ENCODE results near the gene PGLYRP4. TPM values are rescaled to one million over a fixed set of nuclear protein-coding genes. Genes with fewer than 3 reads are reported as not detected.

Gene PGLYRP4
- total and polyA plus RNA-seq, 2 donors (not counting 1 experiment from before 2014, with no cell fraction given): not detected

DNA sequence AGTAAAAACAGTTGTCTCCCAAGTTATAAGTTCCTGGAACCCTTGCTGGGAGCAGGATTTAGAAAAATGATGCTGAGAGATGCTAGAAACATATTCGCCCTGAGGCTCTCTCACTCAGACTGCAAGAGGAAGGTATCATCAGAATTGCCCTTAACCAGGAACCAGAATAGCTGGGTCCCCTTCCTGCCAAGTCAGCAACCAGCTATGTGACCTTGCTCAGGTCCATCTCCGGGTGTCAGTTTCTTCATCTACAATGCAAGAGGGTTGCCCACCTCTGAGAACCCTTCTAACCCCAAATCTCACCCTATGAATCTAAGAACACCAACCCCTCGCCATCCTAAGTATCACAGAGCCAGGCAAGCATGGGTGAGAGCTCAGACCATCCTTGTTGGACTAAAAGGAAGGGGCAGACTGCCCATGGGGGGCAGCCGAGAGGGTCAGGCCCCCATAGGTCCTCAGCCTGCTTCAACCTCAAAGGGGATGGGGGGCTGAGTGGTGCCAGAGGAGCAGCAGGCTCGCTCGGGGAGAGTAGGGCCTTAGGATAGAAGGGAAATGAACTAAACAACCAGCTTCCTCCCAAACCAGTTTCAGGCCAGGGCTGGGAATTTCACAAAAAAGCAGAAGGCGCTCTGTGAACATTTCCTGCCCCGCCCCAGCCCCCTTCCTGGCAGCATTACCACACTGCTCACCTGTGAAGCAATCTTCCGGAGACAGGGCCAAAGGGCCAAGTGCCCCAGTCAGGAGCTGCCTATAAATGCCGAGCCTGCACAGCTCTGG lies 8.6 kb upstream of the PGLYRP4 start:
- Mint-ChIP-seq H3K4me1 (peaks cover 20% of the 10 kb centered on the region), H3K9me3 (ENCODE audit: insufficient read depth) (no peaks in the 10 kb centered on the region), H3K27me3 (peaks cover 46% of the 10 kb centered on the region), H3K4me3 (no peak overlapping the region), H3K27ac (no peak overlapping the region)
- peak overlapping the region; percentile 40 for H3K4me2 ChIP-seq (replicated peaks; ENCODE audit: low read depth, low read length, poor library complexity, severe bottlenecking)
- peaks cover 0 to 7% (median 2%) of the 10 kb centered on the region in 4 experiments for H3K27me3 ChIP-seq (replicated peaks in 1 of 4; ENCODE audit: control extremely low read depth in 1 of 4, control insufficient read depth in 3 of 4, insufficient read depth in 4 of 4, low read length in 3 of 4)
- WGBS (ENCODE audit: insufficient coverage): 29% methylated on average over 7 of the region's 10 CpGs
- no peaks in the 10 kb centered on the region for H3K9me3 ChIP-seq (ENCODE audit: control extremely low read depth in 1 of 3, control insufficient read depth in 2 of 3, insufficient read depth in 1 of 3, low read length in 2 of 3)
- ChIA-PET POLR2A (no interaction called here), CTCF (interaction anchor here (4.9 kb wide), 1 partner anchor 138 kb away, joined by 22 read pairs; no protein-coding TSS in a partner anchor)
- no peak overlapping the region for H3K27ac ChIP-seq (ENCODE audit: low read length in 2 of 2)
- no peak for DNase-seq
- no peak for TF ChIP-seq EZH2 (IDR thresholded peaks at IDR 0.05; ENCODE audit: borderline replicate concordance, insufficient read depth, low read depth, low read length, poor library complexity, severe bottlenecking)
- TF ChIP-seq, protein P1, sequence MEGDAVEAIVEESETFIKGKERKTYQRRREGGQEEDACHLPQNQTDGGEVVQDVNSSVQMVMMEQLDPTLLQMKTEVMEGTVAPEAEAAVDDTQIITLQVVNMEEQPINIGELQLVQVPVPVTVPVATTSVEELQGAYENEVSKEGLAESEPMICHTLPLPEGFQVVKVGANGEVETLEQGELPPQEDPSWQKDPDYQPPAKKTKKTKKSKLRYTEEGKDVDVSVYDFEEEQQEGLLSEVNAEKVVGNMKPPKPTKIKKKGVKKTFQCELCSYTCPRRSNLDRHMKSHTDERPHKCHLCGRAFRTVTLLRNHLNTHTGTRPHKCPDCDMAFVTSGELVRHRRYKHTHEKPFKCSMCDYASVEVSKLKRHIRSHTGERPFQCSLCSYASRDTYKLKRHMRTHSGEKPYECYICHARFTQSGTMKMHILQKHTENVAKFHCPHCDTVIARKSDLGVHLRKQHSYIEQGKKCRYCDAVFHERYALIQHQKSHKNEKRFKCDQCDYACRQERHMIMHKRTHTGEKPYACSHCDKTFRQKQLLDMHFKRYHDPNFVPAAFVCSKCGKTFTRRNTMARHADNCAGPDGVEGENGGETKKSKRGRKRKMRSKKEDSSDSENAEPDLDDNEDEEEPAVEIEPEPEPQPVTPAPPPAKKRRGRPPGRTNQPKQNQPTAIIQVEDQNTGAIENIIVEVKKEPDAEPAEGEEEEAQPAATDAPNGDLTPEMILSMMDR (IDR thresholded peaks at IDR 0.05): no peak
- H4K20me1 ChIP-seq (ENCODE audit: control insufficient read depth, insufficient read depth, low read length, poor library complexity, severe bottlenecking): no peaks in the 10 kb centered on the region
- no peak for ATAC-seq (ENCODE audit: low read depth)
- H2AFZ ChIP-seq (ENCODE audit: insufficient read depth, low read depth, low read length, poor library complexity, severe bottlenecking): peak overlapping the region; percentile 21
- H3K9ac ChIP-seq (ENCODE audit: low read length): no peak overlapping the region
- peak overlapping the region in 1 of 5 experiments; percentile 73 for H3K4me3 ChIP-seq (ENCODE audit: control extremely low read depth in 1 of 5, extremely low read depth in 1 of 5, insufficient read depth in 1 of 5, low read depth in 2 of 5, low read length in 4 of 5)
- no peaks in the 10 kb centered on the region for H3K36me3 ChIP-seq (replicated peaks in 1 of 2; ENCODE audit: control extremely low read depth in 1 of 2, control insufficient read depth in 1 of 2, extremely low read depth in 1 of 2, insufficient read depth in 2 of 2, low read length in 1 of 2)
- H3K79me2 ChIP-seq (ENCODE audit: control insufficient read depth, insufficient read depth, low read length): no peaks in the 10 kb centered on the region
- H3K4me1 ChIP-seq (ENCODE audit: control insufficient read depth in 2 of 2, insufficient read depth in 2 of 2, low read length in 2 of 2): peaks cover 10 to 12% of the 10 kb centered on the region in 2 donors
- intact Hi-C loops (cut with micrococcal nuclease): no loop called here

Measured in B cell (primary cell).